Mucosa of gallbladder (tissue), 1 donor: ENCODE measurements around the gene FOXO6. TPM values are rescaled to one million over a fixed set of nuclear protein-coding genes. Genes with fewer than 3 reads are reported as not detected.
A peak's percentile ranks its signal among the peaks of the same experiment; 100 is the strongest.
"Not testable (repeated sequence)": the region's sequence is repeated elsewhere in the genome, so short reads cannot be mapped to it uniquely, and the experiment has no call there.

Experiments
- DNase-seq: peaks from one replicate; pipeline ENCODE4 v3.0.0-alpha.2; 2020; ENCODE audit warnings: low spot score
- total RNA-seq: library from RNA; stranded (reverse); gene quantifications from one replicate; pipeline ENCODE4 v1.2.1, GENCODE V29; 2021
- donor health status: DM: no; HTN: no; CAD: no.

The FOXO6 gene
- total RNA-seq, 1 donor from 2014 or later = 10.0 TPM

- no peak for DNase-seq
Measured at GRCh38 chr1:41328780-41329640, 32.2 kb upstream of the FOXO6 start.

- no peak for DNase-seq
Measured at GRCh38 chr1:41329662-41330587, 31.3 kb upstream of the FOXO6 start.

DNA sequence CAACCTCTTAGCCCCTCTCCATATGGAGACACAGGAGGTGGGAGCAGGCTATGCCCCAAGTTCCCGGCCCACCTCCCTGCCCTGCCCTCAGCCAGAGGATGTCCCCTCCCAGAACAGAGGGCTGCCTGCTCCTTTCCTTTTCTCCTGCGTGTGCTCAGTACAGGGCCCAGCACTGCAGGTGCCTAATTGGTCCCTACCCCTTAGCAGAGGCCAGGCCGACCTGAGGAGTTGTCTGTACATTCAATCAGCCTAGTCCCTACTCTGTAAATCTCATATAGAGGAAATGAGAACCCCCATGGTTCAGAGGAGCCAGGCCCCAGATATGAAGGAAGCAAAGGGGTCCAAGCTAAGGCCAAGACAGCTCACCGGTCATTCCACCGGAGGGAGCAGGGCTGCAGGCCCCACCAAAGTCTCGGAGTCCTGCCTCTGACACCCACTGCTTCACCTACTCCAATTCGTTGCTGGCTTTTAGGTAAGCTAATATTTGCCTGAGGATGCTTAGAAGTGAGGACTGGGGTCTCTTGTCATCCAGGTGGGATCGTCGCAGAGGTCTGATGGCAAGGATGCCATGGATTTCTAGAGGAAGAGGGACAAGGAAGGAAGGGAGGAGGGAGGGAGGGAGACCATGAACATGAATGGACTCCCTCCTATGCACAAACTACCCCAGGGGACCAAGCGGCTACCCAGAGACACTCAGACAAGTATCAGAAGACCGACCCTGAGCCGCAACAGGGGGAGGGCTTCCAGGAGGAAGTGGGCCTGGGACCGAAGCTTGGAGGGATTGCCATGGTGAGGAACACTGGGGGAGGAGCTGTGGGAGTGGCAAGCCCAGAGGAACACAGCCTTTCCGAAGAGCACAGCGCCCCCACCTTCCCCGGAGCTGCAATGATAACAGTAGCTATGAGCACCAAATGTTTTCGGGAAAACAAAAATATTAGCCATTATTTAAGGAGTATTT is 30.4 kb upstream of the FOXO6 start:
- no peak for DNase-seq

DNA sequence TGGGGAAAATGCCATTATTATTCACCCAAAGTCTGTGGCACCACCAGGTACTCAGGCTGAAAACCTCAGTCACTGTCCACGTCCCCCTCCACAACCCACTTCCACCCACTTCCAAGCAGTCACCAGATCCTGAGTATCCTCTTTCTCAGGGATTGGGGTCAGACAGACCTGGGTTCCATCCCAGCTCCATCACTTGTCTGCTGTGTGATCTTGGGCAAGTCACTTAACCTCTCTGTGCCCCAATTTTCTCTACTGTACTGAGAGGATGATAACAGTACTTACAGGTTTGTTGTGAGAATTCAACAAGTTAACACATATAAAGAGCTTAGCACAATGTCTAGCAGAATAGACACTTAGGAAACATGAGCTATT is 29.7 kb upstream of the FOXO6 start:
- DNase-seq = no peak

- not testable (repeated sequence) for DNase-seq
Measured at GRCh38 chr1:41332161-41332560, 29.1 kb upstream of the FOXO6 start.

- DNase-seq = no peak
Measured at GRCh38 chr1:41333146-41333784, 28.0 kb upstream of the FOXO6 start.

DNA sequence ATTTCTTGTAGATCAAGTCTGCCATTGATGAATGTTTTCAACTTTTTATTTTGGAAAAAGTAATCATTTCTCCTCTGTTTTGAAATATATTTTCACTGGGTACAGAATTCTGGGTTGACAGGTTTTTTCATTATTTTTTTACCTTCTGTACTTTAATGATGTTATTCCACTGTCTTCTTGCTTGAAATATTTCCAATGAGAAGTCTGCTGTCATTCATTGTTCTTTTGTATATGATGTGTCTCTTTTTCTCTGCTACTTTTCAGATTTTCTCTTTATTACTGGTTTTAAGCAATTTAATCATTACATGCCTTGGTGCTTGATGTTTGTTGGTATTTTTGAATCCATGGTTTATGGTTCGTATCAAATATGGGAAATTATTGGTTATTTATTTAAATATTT is 22.4 kb upstream of the FOXO6 start:
- no peak for DNase-seq

GRCh38 chr1:41340655-41341364 is 20.4 kb upstream of the FOXO6 start:
- no peak for DNase-seq

GRCh38 chr1:41341365-41341683 is 19.9 kb upstream of the FOXO6 start:
- no peak for DNase-seq

- DNase-seq = peak; percentile 54
Measured at GRCh38 chr1:41341772-41342562, 19.3 kb upstream of the FOXO6 start.

- no peak for DNase-seq
Measured at GRCh38 chr1:41342774-41343355, 18.4 kb upstream of the FOXO6 start.

DNA sequence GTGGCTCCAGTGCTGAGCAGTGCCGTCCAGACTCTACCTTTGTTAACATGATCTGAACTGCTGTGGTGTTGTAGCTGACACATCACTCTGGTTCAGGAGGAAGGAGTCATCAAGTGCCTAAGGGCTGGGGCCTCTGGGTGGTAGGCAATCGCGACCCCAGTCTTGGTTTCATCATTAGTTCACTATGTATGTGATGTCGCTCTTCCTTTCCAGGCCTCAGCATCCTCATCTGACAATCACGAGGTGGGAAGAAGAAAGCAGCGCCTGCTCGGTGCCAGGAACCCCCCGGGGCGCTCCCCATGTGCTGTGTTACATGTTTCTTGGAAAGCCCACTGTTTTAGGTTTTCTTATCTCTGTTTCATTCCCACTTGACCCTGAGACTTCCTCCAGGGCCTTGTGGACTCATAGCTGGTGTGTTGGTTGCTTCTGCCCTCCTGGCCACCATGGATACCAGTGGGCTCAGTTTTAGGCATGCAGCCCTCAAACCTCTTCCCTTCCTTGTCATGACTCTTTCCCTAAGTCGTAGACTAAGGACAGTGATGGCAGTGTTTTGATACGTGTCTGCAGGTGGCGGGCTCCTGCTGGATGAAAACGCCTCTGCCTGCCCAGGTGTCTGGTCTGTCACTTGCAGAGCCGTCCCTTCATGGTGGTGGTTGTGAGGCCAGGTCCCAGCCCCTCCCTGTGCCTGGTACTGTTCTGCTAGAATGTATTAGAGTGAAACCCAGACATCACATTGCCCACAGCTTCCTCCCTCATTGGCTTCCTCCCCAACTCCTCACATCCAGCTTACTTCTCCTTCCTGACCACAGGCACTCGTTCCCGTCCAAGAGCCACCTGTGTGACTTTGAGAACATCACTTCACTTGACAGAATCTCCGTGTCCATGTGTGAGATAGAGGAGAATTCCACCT is 17.2 kb upstream of the FOXO6 start:
- DNase-seq = no peak

DNA sequence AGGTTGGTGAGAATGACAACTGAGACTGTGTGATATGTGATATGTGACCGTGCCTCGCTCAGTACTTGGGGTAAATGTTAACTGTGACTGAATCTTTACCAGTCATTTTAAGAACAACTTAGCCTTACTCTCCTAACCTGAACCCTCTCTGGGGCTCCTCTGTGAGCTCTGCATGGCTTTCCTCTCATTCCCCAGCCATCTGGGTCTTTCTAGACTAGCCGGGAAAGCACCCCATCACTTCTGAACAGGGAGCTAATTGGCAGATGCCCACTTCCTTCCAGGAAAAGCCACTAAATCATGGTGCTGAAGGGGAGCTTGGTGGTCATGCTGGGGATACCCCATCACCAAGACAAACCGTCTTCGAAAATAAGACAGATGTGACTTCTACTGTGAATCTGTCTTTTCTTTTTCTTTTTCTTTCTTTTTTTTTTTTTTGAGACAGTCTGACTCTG is 16.5 kb upstream of the FOXO6 start:
- no peak for DNase-seq

DNA sequence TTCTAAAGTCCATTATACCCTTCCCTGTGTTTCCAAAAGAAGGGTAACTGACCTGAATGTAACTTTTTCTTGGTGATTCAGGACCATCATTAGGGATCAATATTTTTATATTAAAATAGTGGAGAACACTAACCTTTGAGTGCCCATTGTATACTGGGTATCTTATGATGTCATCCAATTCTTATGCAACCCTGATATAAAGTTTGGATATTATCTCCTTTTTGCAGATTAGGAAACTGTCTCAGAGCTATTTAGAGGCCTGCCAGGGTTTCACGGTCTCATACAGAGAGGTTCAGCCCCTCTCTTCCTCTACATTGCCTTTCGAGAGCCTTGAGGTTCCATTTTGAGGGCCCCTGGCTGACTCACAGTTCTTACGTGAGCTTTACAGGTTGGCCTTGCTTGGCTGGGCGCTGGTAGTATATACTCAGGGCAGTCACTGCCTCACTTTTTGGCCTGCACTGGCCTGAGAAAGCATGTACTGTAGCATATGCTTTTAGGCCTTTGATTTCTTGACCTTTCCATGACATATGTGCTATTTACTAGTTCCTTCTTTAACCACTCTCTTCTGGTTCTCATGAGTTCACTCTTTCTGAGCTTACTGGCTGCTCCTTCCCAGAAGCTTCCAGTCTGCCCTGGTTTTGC is 15.7 kb upstream of the FOXO6 start:
- no peak for DNase-seq

GRCh38 chr1:41347276-41347675 is 14.0 kb upstream of the FOXO6 start:
- DNase-seq = no peak

DNA sequence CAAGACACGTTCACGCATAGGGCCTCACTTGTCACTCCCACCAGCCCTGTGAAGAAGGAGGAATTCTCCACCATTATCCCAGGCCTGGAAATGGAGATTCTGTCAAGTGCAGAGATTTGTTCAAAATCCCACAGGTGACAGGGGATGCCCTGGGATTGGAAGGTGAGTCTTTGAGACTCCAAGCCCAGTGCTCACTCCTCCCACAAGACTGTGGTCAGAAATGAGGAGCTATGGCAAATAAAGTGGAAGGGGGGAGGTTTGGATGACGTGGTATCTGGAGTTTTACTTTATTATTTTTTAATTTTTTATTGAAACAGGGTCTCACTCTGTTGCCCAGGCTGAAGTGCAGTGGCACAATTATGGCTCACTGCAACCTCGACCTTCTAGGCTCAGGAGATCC is 12.8 kb upstream of the FOXO6 start:
- DNase-seq = no peak

GRCh38 chr1:41349361-41350054 is 11.7 kb upstream of the FOXO6 start:
- no peak for DNase-seq
